PFSK-1 (cell line): Measurements from ENCODE around the gene TOGARAM1.

Source experiments
- REST ChIP-seq, 2 experiments: IDR thresholded peaks; 2 replicates each; pipeline versions ENCODE4 v1.6.1 to v1.8.0; 2011 to 2012; ENCODE audit warnings: low read depth in 2 of 2, low read length in 2 of 2, control low read depth in 1 of 2, inconsistent platforms in 1 of 2, mild to moderate bottlenecking in 1 of 2, moderate library complexity in 1 of 2; ENCODE audit not compliant: insufficient read depth in 1 of 2
- SIN3A ChIP-seq: IDR thresholded peaks from 2 replicates; pipeline ENCODE4 v1.6.1; 2012; ENCODE audit warnings: mild to moderate bottlenecking, low read length, moderate library complexity, borderline replicate concordance; ENCODE audit not compliant: insufficient read depth
- TAF1 ChIP-seq: IDR thresholded peaks from 2 replicates; pipeline ENCODE4 v1.6.1; 2012; ENCODE audit warnings: low read length, control low read depth, borderline replicate concordance; ENCODE audit not compliant: insufficient read depth

DNA sequence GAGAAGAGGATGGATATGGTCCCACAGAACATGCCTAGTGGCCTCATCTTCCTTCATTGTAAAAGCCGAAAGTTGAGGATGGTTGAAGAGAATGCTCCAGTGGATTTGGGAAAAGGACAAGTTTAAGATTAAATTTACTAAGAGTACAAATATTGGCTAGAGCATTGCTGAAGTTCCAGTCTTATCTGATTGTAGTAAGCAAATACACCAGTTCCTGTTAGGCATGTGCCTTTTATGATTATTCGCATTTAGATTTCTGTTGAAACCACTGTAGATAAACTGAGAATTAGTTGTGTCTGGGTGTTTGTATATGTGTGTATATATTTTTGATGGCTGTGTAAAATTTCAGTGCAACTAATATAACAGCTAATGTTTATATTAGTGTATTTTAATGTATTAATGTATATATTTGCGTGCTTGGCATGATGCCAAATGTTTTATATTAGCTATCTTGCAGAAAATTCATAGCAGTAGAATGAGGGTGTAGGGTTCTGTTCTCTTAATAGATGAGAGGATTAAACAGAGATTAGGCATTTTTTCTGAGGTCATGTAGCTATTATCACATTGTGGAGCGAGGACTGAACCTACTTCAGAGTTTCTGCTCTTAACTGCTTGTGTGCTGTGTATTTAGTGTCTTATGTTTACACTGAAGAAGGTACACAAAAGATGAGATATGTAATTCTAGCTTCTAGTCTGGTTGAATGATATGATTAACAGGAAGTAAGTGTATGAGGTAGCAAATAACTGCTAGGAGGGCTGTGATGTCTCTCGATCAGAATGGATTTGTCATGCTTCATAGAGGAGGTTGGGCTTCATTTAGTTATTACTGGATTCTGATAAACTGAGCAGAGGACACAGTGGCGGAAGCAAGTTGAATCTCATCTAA is 151.1 kb downstream of the TOGARAM1 start:
- TF ChIP-seq SIN3A (no peak), TAF1 (no peak), REST (IDR thresholded peaks at IDR 0.05; ENCODE audit: insufficient read depth in 1 of 2, low read depth in 2 of 2, low read length in 2 of 2) (no peak)
